Measurements from ENCODE around the gene SPOUT1.
"Not testable (repeated sequence)": the region's sequence is repeated elsewhere in the genome, so short reads cannot be mapped to it uniquely, and the experiment has no call there.

SPOUT1 gene

DNA sequence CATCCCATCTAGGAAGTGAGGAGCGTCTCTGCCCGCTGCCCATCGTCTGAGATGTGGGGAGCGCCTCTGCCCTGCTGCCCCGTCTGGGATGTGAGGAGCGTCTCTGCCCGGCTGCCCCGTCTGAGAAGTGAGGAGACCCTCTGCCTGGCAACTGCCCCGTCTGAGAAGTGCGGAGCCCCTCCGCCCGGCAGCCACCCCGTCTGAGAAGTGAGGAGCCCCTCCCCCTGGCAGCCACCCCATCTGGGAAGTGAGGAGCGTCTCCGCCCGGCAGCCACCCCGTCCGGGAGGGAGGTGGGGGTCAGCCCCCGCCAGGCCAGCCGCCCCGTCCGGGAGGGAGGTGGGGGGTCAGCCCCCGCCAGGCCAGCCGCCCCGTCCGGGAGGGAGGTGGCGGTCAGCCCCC, 49.5 kb downstream of the SPOUT1 start:
- not testable (repeated sequence) for DNase-seq (ENCODE audit: low read depth in 3 of 3, low spot score in 1 of 3)

DNA sequence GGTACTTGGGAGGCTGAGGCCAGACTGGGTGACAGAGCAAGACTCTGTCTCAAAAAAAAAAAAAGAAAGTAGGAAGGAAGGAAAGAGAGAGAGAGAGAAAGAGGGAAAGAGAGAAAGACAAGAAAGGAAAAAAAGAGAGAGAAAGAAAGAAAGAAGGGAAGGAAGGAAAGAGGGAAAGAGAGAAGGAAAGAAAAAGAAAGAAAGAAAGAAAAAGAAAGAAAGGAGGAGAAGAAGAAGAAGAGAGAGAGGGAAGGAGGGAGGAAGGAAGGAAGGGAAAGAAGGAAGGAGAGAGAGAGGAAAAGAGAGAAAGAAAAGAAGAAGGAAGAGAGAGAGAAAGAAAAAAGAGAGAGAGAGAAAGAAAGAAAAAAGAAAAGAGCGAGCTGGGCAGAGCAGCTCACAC, 54.8 kb downstream of the SPOUT1 start:
- no peak for DNase-seq (ENCODE audit: low read depth in 3 of 3, low spot score in 1 of 3)

DNA sequence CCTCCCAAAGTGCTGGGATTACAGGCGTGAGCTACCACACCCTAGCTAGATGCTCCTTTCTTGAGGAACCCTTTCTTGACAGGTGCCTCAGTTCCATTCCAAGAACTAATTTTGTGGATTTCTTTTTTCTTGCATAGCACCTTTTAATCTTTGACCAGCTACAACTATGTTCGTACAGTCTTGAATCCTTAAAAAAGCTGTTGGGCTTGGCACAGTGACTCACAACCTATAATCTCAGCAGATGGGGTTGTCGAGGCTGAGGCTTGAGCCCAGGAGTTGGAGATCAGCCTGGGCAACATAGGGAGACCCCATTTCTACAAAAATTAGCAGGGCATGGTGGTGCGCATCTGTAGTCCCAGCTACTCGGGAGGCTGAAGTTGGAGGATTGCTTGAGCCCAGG, 56.5 kb downstream of the SPOUT1 start:
- DNase-seq (ENCODE audit: low read depth in 3 of 3, low spot score in 1 of 3): no peak

DNA sequence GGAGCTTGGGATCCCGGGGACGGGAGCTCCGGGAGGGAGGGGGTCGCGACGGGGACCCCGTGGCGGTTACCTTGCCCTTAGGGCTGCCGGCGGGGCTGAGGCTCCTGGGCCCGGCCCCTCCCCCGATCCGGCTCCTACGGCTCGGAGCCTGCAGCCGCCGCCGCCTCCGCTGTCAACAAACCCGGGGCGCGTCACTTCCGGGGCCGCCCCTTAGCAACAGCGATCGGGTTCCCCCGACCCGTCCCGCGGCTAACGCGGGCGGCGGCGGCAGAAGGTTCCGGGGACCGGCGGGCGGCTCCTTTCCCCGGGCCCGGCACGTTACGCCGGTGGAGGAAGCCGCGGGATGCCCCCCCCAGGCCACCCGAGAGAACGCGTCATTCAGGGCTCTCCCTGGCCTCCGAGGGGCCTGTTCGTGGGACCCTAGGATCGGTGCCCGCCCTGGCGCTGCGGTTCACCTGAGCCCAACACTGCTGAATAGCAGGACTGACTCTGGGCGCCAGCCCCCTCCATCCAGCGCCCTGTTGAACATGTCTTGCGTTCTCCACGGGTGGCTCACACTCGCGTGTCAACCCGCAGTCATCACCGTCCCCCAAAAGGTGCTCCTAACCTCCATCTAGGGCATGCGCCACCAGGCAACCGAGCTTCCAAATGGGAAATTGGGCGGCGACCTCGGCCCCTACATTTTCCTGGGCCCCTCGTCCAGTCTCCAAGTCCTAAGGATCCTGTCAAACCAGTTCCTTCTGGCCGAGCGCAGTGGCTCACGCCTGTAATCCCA, 57.7 kb downstream of the SPOUT1 start, which contains the start of gene ZER1:
Gene ZER1, minus strand, starts transcription at position 183 of the 775 bp plus-strand sequence. CDS start 16,362 bp downstream, outside the sequence.
- peak; percentile 80 to 92 (median 87) for DNase-seq (ENCODE audit: low read depth in 3 of 3, low spot score in 1 of 3)

DNA sequence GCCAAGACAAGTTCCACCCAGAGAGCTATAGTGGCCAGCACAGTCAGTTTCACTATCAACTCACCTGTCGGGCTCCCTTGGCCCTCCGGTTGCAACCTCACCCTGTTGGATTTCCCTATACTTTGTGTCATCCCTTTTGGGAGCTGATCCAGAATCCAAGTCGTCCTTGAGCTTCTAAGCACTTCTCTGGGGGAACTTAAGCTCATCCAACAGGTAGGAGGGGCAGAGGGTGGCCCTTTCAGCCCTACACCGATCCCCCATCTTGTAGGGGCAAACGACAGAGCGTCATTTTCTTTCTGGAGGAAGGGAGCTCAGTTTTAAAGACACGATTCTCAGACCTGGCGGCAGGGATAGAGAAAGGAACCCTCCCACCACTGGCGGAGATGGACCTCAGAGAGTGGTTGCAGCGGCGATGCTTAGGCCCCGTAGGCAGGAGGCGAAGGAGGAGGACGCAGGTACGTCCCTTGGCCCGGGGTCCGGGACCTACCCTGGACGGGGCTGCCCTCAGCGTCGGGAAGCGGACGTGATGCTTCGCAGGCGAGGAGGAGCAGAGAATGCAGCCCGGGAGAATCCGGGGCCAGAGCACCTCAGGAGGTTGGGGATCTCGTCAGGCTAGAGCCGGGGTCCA, 58.4 kb downstream of the SPOUT1 start:
- DNase-seq (ENCODE audit: low read depth in 3 of 3, low spot score in 1 of 3): no peak

DNA sequence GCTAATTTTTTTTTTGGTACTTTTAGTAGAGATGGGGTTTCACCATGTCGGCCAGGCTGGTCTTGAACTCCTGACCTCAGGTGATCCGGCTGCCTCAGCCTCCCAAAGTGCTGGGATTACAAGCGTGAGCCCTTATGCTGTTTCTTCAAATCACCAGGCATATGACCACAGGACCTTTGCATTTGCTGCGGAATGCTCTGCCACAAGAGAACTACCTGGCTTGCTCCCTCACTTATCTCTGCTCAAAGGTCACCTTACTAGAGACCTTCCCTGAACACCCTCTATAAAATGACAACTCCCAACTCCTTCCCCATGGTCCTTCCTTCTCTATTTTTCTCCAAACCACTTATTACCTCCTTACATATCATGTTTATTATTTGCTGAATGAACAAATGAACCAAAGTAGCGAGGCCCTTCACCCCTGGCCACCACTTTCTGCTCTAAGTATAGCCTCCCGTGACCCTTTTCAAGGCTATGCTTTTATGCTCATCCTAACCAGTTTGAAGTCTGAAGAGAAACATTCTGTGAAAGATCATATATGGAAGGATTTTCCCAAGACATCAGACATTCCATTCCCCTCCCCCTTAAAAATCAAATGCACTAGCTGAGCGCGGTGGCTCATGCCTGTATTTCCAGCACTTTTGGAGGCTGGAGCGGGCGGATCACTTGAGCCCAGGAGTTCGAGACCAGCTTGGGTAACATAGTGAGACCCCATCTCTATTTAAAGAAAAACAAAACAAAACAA, 59.1 kb downstream of the SPOUT1 start:
- no peak for DNase-seq (ENCODE audit: low read depth in 3 of 3, low spot score in 1 of 3)

Measured in stimulated activated CD4-positive, alpha-beta T cell treated with anti-CD3 and anti-CD28 coated beads, TNF-alpha, amount 100 ng/mL, for 1 hour (primary cell).